CD4-positive, alpha-beta T cell (primary cell): ENCODE results near the gene MAU2. TPM values are rescaled to one million over a fixed set of nuclear protein-coding genes. Genes with fewer than 3 reads are reported as not detected.
"Not testable (repeated sequence)": the region's sequence is repeated elsewhere in the genome, so short reads cannot be mapped to it uniquely, and the experiment has no call there.

ENCODE experiments used
- ATAC-seq: fragments of 200-7000 bp; cut with Tn5 transposase; one replicate; pipeline ENCODE4 v1.10.0; 2022; ENCODE audit warnings: mild to moderate bottlenecking; ENCODE audit not compliant: poor library complexity
- CTCF ChIA-PET: fragments of 350-600 bp; sonication (Branson Sonifier 250); formaldehyde crosslinking; loops from one replicate; lab custom pipeline; 2021; ENCODE audit warnings: antibody characterized with exemption, inconsistent platforms; lab: Charles Lee
- POLR2A ChIA-PET: fragments of 350-600 bp; sonication (Branson Sonifier 250); formaldehyde crosslinking; loops from one replicate; lab custom pipeline; 2021; ENCODE audit warnings: antibody characterized with exemption, inconsistent platforms; lab: Charles Lee
- DNase-seq, 14 experiments: peaks; one replicate each; pipeline ENCODE4 v3.0.0-alpha.2; 2013 to 2020; ENCODE audit warnings: mixed read lengths in 2 of 14
- H3K27ac ChIP-seq, 2 donors: one replicate each; pipeline versions ENCODE4 v1.5.1 to v1.7.0; 2013; ENCODE audit warnings: low read length in 2 of 2, low read depth in 1 of 2, mild to moderate bottlenecking in 1 of 2
- H3K27me3 ChIP-seq, 2 experiments: 1 replicate in 1 of 2; 2 replicates in 1 of 2; pipeline versions ENCODE4 v1.6.1 to v1.7.0; 2013; ENCODE audit warnings: low read length in 2 of 2, control low read depth in 1 of 2, mild to moderate bottlenecking in 1 of 2, moderate library complexity in 1 of 2; ENCODE audit not compliant: insufficient read depth in 2 of 2, control insufficient read depth in 1 of 2
- H3K36me3 ChIP-seq: one replicate; pipeline ENCODE4 v1.6.1; 2013; ENCODE audit warnings: low read length, control low read depth; ENCODE audit not compliant: insufficient read depth
- H3K4me1 ChIP-seq: one replicate; pipeline ENCODE4 v1.6.1; 2013; ENCODE audit warnings: low read length, control low read depth; ENCODE audit not compliant: insufficient read depth
- H3K4me3 ChIP-seq: one replicate; pipeline ENCODE4 v1.5.1; 2013; ENCODE audit warnings: mild to moderate bottlenecking, low read length, moderate library complexity
- H3K9me3 ChIP-seq, 2 experiments: 1 replicate in 1 of 2; 2 replicates in 1 of 2; pipeline versions ENCODE4 v1.6.1 to v1.7.0; 2013; ENCODE audit warnings: low read length in 2 of 2, mild to moderate bottlenecking in 2 of 2, control low read depth in 1 of 2, moderate library complexity in 1 of 2; ENCODE audit not compliant: control insufficient read depth in 1 of 2, insufficient read depth in 1 of 2
- H3K27ac Mint-ChIP-seq: one replicate; pipeline ENCODE4 v1.8.0; 2020; ENCODE audit warnings: mixed read lengths
- H3K27me3 Mint-ChIP-seq: one replicate; pipeline ENCODE4 v1.8.0; 2021; ENCODE audit warnings: mixed read lengths
- H3K36me3 Mint-ChIP-seq: one replicate; pipeline ENCODE4 v1.8.0; 2021; ENCODE audit warnings: low read depth, mixed read lengths
- H3K4me1 Mint-ChIP-seq: one replicate; pipeline ENCODE4 v1.8.0; 2021; ENCODE audit warnings: low read depth, mixed read lengths
- H3K4me3 Mint-ChIP-seq: one replicate; pipeline ENCODE4 v1.8.0; 2020; ENCODE audit warnings: mild to moderate bottlenecking, mixed read lengths
- H3K9me3 Mint-ChIP-seq: one replicate; pipeline ENCODE4 v1.8.0; 2020; ENCODE audit warnings: mixed read lengths
- CTCF ChIP-seq: fragments of 200-600 bp; IDR thresholded peaks from one replicate; pipeline ENCODE4 v1.8.0; 2022; ENCODE audit warnings: antibody characterized with exemption, mild to moderate bottlenecking
- intact Hi-C, 2 experiments: fragments of 100-400 bp; cut with DNase I in 1 of 2; cut with micrococcal nuclease in 1 of 2; formaldehyde crosslinking; loops; one replicate each; pipeline versions ENCODE4 v1.15.1 to v1.9.0; 2023 to 2025; cut with DNase I, micrococcal nuclease
- total RNA-seq, 174 experiments: library from RNA in 2 of 174; stranded (reverse) in 2 of 174; gene quantifications; one replicate each; pipeline ENCODE4 v1.2.3 and lab custom pipeline; 2021 to 2026

The MAU2 gene
- total RNA-seq, 2 experiments from 2014 or later, result 132 to 133 TPM

GRCh38 chr19:19388568-19389555, 68.2 kb downstream of the MAU2 start:
- H3K4me3 Mint-ChIP-seq, result peak overlapping the region; percentile 96
- H3K4me1 ChIP-seq, result peaks cover 79% of the 10 kb centered on the region
- peak in 1 of 14 experiments; percentile 40 for DNase-seq
- H3K27me3 ChIP-seq, result no peaks in the 10 kb centered on the region
- peak overlapping the region; percentile 94 for H3K27ac Mint-ChIP-seq
- intact Hi-C loops, result loop anchor here in 1 of 2 experiments (5.0 kb wide), 1 partner anchor 103 kb away; no protein-coding TSS in a partner anchor
- H3K9me3 Mint-ChIP-seq, result no peaks in the 10 kb centered on the region
- H3K9me3 ChIP-seq, result no peaks in the 10 kb centered on the region
- CTCF ChIA-PET, result interaction anchor here (0.9 to 1.2 kb wide), 2 partner anchors 17 to 101 kb away, joined by 3 to 4 read pairs; partner anchors contain the start of gene GATAD2A
- no peak for TF ChIP-seq CTCF
- H3K27ac ChIP-seq, result peak overlapping the region; percentile 21 to 48
- no peaks in the 10 kb centered on the region for H3K27me3 Mint-ChIP-seq
- no peak for ATAC-seq
- POLR2A ChIA-PET, result interaction anchor here (1.0 to 2.7 kb wide), 4 partner anchors 16 to 102 kb away, joined by 3 to 19 read pairs (median 4); partner anchors contain the start of gene GATAD2A
- H3K4me1 Mint-ChIP-seq, result peaks cover 67% of the 10 kb centered on the region
- peaks cover 10% of the 10 kb centered on the region for H3K36me3 Mint-ChIP-seq
- no peak overlapping the region for H3K4me3 ChIP-seq
- H3K36me3 ChIP-seq, result no peaks in the 10 kb centered on the region

DNA sequence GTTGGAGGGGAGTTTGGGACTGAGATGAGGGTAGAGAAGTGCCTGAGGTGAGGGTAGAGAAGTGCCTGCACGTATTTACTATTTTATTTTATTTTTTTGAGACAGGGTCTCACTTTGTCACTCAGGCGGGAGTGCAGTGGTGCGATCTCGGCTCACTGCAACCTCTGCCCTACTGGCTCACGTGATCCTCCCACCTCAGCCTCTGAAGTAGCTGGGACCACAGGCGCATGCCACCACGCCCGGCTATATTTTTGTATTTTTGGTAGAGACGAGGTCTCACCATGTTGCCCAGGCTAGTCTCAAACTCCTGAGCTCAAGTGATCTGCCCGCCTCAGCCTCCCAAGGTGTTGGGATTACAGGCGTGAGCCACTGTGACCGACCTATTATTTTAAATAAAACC, 69.1 kb downstream of the MAU2 start:
- DNase-seq, H3K9me3 Mint-ChIP-seq, CTCF ChIA-PET, H3K4me3 ChIP-seq, H3K27ac Mint-ChIP-seq, H3K4me3 Mint-ChIP-seq, H3K9me3 ChIP-seq, H3K36me3 ChIP-seq, H3K36me3 Mint-ChIP-seq, H3K27me3 Mint-ChIP-seq, ATAC-seq, H3K27me3 ChIP-seq: not testable (repeated sequence)
- peak overlapping the region in 1 of 2 donors; percentile 21 for H3K27ac ChIP-seq
- POLR2A ChIA-PET, result interaction anchor here (1.4 to 2.7 kb wide), 3 partner anchors 15 to 101 kb away, joined by 3 to 19 read pairs (median 4); partner anchors contain the start of gene GATAD2A
- intact Hi-C loops, result loop anchor here in 1 of 2 experiments (5.0 kb wide), 2 partner anchors 103 to 663 kb away; no protein-coding TSS in a partner anchor
- peaks cover 82% of the 10 kb centered on the region for H3K4me1 ChIP-seq
- H3K4me1 Mint-ChIP-seq, result peaks cover 74% of the 10 kb centered on the region

DNA sequence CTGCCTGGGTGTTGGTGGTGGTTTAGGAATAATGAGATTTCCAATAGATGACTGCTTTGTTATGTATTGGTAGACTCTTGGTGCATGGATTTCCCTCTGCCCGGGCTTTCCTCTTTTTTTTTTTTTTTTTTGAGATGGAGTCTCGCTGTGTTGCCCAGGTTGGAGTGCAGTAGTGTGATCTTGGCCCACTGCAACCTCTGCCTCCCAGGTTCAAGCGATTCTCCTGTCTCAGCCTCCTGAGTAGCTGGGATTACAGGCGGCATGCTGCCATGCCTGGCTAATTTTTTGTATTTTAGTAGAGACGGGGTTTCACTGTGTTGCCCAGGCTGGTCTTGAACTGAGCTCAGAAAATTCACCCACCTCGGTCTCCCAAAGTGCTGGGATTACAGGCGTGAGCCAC, 73.7 kb downstream of the MAU2 start:
- H3K36me3 ChIP-seq, H3K27me3 Mint-ChIP-seq, H3K36me3 Mint-ChIP-seq, H3K9me3 ChIP-seq, DNase-seq, ATAC-seq, H3K9me3 Mint-ChIP-seq, H3K4me3 ChIP-seq, H3K27me3 ChIP-seq: not testable (repeated sequence)
- peaks cover 52% of the 10 kb centered on the region for H3K4me1 ChIP-seq
- POLR2A ChIA-PET, result interaction anchor here (0.6 to 1.7 kb wide), 4 partner anchors 9 to 21 kb away, joined by 3 to 4 read pairs (median 4); partner anchors contain the start of gene GATAD2A
- H3K27ac ChIP-seq, result peak overlapping the region in 1 of 2 donors; percentile 44
- intact Hi-C loops, result loop anchor here in 1 of 2 experiments (5.0 kb wide), 1 partner anchor 658 kb away; no protein-coding TSS in a partner anchor
- Mint-ChIP-seq H3K4me1 (peaks cover 51% of the 10 kb centered on the region), H3K4me3 (peak overlapping the region; percentile 46), H3K27ac (peak overlapping the region; percentile 64)
- CTCF ChIA-PET, result interaction anchor here (0.9 kb wide), 1 partner anchor 11 kb away, joined by 3 read pairs; the partner anchor contains the start of gene GATAD2A
